Heart left ventricle (tissue), 16 donors: ENCODE measurements around the gene PHTF1. TPM values are rescaled to one million over a fixed set of nuclear protein-coding genes. Genes with fewer than 3 reads are reported as not detected.

ENCODE experiments used
- ATAC-seq, 4 donors: fragments of 200-7000 bp; cut with Tn5 transposase; one replicate each; pipeline ENCODE4 v1.9.1; 2020 to 2022; ENCODE audit warnings: moderate library complexity in 4 of 4, mild to moderate bottlenecking in 3 of 4, moderate number of reproducible peaks in 1 of 4
- DNase-seq, 5 donors: peaks; one replicate each; pipeline ENCODE4 v3.0.0-alpha.2; 2020
- H3K27ac ChIP-seq, 12 donors: fragments of 200-600 bp; sonication (generic) in 4 of 12; one replicate each; pipeline versions ENCODE4 v1.5.0 to v1.8.0; 2016 to 2022; ENCODE audit warnings: mild to moderate bottlenecking in 2 of 12
- H3K27me3 ChIP-seq, 9 donors: fragments of 200-600 bp; sonication (generic) in 2 of 9; one replicate each; pipeline versions ENCODE4 v1.5.1 to v1.8.0; 2016 to 2022; ENCODE audit warnings: mild to moderate bottlenecking in 3 of 9
- H3K36me3 ChIP-seq, 9 donors: fragments of 200-600 bp; sonication (generic) in 2 of 9; one replicate each; pipeline versions ENCODE4 v1.5.0 to v1.8.0; 2018 to 2022; ENCODE audit warnings: mild to moderate bottlenecking in 2 of 9
- H3K4me1 ChIP-seq, 12 donors: fragments of 200-600 bp; sonication (generic) in 4 of 12; one replicate each; pipeline versions ENCODE4 v1.5.0 to v1.8.0; 2016 to 2022; ENCODE audit warnings: mild to moderate bottlenecking in 3 of 12
- H3K4me3 ChIP-seq, 12 donors: fragments of 200-600 bp; sonication (generic) in 4 of 12; one replicate each; pipeline versions ENCODE4 v1.5.0 to v1.8.0; 2017 to 2022; ENCODE audit warnings: mild to moderate bottlenecking in 9 of 12, moderate library complexity in 4 of 12
- H3K9me3 ChIP-seq, 12 donors: fragments of 200-600 bp; sonication (generic) in 4 of 12; one replicate each; pipeline versions ENCODE4 v1.5.0 to v1.8.0; 2016 to 2022; ENCODE audit warnings: mild to moderate bottlenecking in 1 of 12
- CTCF ChIP-seq, 12 donors: fragments of 200-600 bp; sonication (generic) in 4 of 12; IDR thresholded peaks; one replicate each; pipeline versions ENCODE4 v1.5.0 to v1.8.0; 2018 to 2022; ENCODE audit warnings: antibody characterized with exemption in 12 of 12, mild to moderate bottlenecking in 5 of 12
- POLR2A ChIP-seq, 2 donors: fragments of 450-650 bp; IDR thresholded peaks; one replicate each; pipeline ENCODE4 v1.6.1; 2017; ENCODE audit warnings: antibody characterized with exemption in 2 of 2, mild to moderate bottlenecking in 2 of 2, moderate library complexity in 2 of 2
- WGBS, 4 donors: extraction: QIAGEN DNeasy Blood & Tissue Kit in 2 of 4; methylation state at CpG; one replicate each; pipeline versions ENCODE4 v1.1.5 to v1.1.7; 2013 to 2018; 5-methylcytosine and 5-hydroxymethylcytosine counted together
- intact Hi-C, 10 donors: fragments of 100-400 bp; cut with DNase I; formaldehyde crosslinking; loops; one replicate each; pipeline versions ENCODE4 v1.11.1 to v1.14.2; 2022
- polyA plus RNA-seq, 2 donors: library from polyadenylated mRNA; stranded (reverse); fragments of 200-250 nt; gene quantifications; one replicate each; pipeline ENCODE4 v1.2.3, GENCODE V29; 2013
- total RNA-seq, 9 donors: library from RNA; depleted of rRNA in 2 of 9; stranded (reverse); fragments of >200 nt in 2 of 9; fragmentation: NEBNext Ultra II Directional in 3 of 9; extraction: Animal tissue kit (Norgen Biotek cat#: 25700) in 3 of 9; gene quantifications; one replicate each; pipeline versions ENCODE4 v1.1.0 to v1.2.4, GENCODE V29; 2016 to 2023
- donor health status: ischemic (EF 13 %, LVEDD 7.1; RV severe dilation, severe dysfunction).
- donor health status: healthy with polysubstance abuse.
- donor health status: DM: no; HTN: yes; CAD: no.
- donor health status: DM: no; HTN: no; CAD: no.
- donor health status: ischemic (EF 25% LVEDD 6.9; RV normal size, moderate dysfunction).
- donor health status: ischemic (EF 25% LVEDD 5.7; RV mildly dilated, moderate dysfunction).
- donor health status: healthy.
- donor health status: DM: yes; HTN: yes; CAD: no.
- donor health status: ischemic (EF 35%, LVEDD 5.7; RV mildly dilated, moderate dysfunction).
- donor health status: nonischemic (EF 11% LVEDD 7.7; RV severe dilation, severe dysfunction).
- donor health status: DM: yes; HTN: yes; CAD: no.
- donor health status: PGD.
- donor health status: ischemic (EF 29% LVEDD 5.4; RV normal size, mild dysfunction).
- donor health status: nonischemic (EF 23%, LVEDD 6.1; RV moderate dilation, normal function).

PHTF1 gene
- total and polyA plus RNA-seq, 11 donors: 3.2 to 19.7 (median 11.9) TPM

DNA sequence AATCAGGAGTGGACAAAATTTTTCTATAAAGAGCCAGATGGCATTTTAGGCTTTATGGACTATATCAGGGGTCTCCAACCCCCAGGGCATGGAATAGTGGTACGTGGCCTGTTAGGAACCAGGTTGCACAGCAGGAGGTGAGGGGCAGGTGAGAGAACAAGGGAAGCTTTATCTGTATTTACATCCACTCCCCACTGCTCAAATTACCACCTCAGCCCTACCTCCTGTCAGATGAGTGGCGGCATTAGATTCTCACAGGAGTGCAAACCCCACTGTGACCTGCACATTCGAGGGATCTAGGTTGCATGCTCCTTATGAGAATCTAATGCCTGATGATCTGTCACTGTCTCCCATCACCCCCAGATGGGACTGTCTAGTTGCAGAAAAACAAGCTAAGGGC is 13.9 kb downstream of the PHTF1 start:
- ATAC-seq (no peak), DNase-seq (no peak)
- TF ChIP-seq CTCF (IDR thresholded peaks at IDR 0.05) (no peak), POLR2A (IDR thresholded peaks at IDR 0.05) (no peak)
- no peaks in the 10 kb centered on the region for H3K9me3 ChIP-seq
- H3K36me3 ChIP-seq: peaks cover 0 to 54% (median 32%) of the 10 kb centered on the region in 9 donors
- intact Hi-C loops: no loop called here
- H3K4me1 ChIP-seq: peaks cover 0 to 5% (median 0%) of the 10 kb centered on the region in 12 donors
- H3K4me3 ChIP-seq: no peak overlapping the region
- WGBS, 4 donors: 88 to 95% (median 93%) methylated on average over 3 of the region's 3 CpGs
- no peak overlapping the region for H3K27ac ChIP-seq
- no peaks in the 10 kb centered on the region for H3K27me3 ChIP-seq

GRCh38 chr1:113744114-113744513 is 15.2 kb downstream of the PHTF1 start:
- intact Hi-C loops: no loop called here
- TF ChIP-seq POLR2A (IDR thresholded peaks at IDR 0.05): no peak
- TF ChIP-seq CTCF (IDR thresholded peaks at IDR 0.05): no peak
- no peaks in the 10 kb centered on the region for H3K9me3 ChIP-seq
- no peaks in the 10 kb centered on the region for H3K27me3 ChIP-seq
- H3K27ac ChIP-seq: no peak overlapping the region
- H3K36me3 ChIP-seq: peaks cover 0 to 46% (median 21%) of the 10 kb centered on the region in 9 donors
- H3K4me3 ChIP-seq: no peak overlapping the region
- 84 to 100% (median 87%) methylated on average over 1 of the region's 1 CpG for WGBS, 4 donors
- DNase-seq (no peak), ATAC-seq (no peak)
- peaks cover 0 to 5% (median 0%) of the 10 kb centered on the region in 12 donors for H3K4me1 ChIP-seq

GRCh38 chr1:113742515-113742914 is 16.8 kb downstream of the PHTF1 start:
- H3K9me3 ChIP-seq: no peaks in the 10 kb centered on the region
- peaks cover 0 to 48% (median 21%) of the 10 kb centered on the region in 9 donors for H3K36me3 ChIP-seq
- DNase-seq (no peak), ATAC-seq (no peak)
- TF ChIP-seq CTCF (IDR thresholded peaks at IDR 0.05) (no peak), POLR2A (IDR thresholded peaks at IDR 0.05) (no peak)
- H3K27ac ChIP-seq: no peak overlapping the region
- WGBS, 4 donors: 96 to 99% (median 98%) methylated on average over 5 of the region's 5 CpGs
- intact Hi-C loops: no loop called here
- H3K4me3 ChIP-seq: no peak overlapping the region
- H3K4me1 ChIP-seq: peaks cover 0 to 5% (median 0%) of the 10 kb centered on the region in 12 donors
- H3K27me3 ChIP-seq: no peaks in the 10 kb centered on the region

- H3K27ac ChIP-seq: no peak overlapping the region
- H3K27me3 ChIP-seq: no peaks in the 10 kb centered on the region
- TF ChIP-seq POLR2A (IDR thresholded peaks at IDR 0.05) (no peak), CTCF (IDR thresholded peaks at IDR 0.05) (no peak)
- WGBS, 4 donors: 93 to 99% (median 95%) methylated on average over 2 of the region's 2 CpGs
- intact Hi-C loops: no loop called here
- no peak for DNase-seq
- H3K4me3 ChIP-seq: no peak overlapping the region
- peaks cover 0 to 79% (median 39%) of the 10 kb centered on the region in 9 donors for H3K36me3 ChIP-seq
- no peaks in the 10 kb centered on the region for H3K9me3 ChIP-seq
- ATAC-seq: no peak
- no peaks in the 10 kb centered on the region for H3K4me1 ChIP-seq
Measured at GRCh38 chr1:113734357-113735055, 24.8 kb downstream of the PHTF1 start.
